Pons (tissue), 1 donor: ENCODE data around the gene UNKL.
"Not testable (repeated sequence)": the region's sequence is repeated elsewhere in the genome, so short reads cannot be mapped to it uniquely, and the experiment has no call there.

Source experiments
- DNase-seq: peaks from one replicate; pipeline ENCODE4 v3.0.0-alpha.2; 2016; ENCODE audit warnings: low spot score

Gene UNKL

GRCh38 chr16:1338855-1339675 lies 75.4 kb downstream of the UNKL start:
- DNase-seq: no peak

GRCh38 chr16:1338119-1338730 lies 76.3 kb downstream of the UNKL start:
- DNase-seq: no peak

GRCh38 chr16:1337486-1337885 lies 77.0 kb downstream of the UNKL start:
- DNase-seq: no peak

- no peak for DNase-seq
These were observed 77.9 kb downstream of the UNKL start for GRCh38 chr16:1336619-1337018.

GRCh38 chr16:1335996-1336395 lies 78.5 kb downstream of the UNKL start:
- DNase-seq: no peak

- DNase-seq: no peak
These were observed 79.1 kb downstream of the UNKL start for GRCh38 chr16:1335211-1335971.

DNA sequence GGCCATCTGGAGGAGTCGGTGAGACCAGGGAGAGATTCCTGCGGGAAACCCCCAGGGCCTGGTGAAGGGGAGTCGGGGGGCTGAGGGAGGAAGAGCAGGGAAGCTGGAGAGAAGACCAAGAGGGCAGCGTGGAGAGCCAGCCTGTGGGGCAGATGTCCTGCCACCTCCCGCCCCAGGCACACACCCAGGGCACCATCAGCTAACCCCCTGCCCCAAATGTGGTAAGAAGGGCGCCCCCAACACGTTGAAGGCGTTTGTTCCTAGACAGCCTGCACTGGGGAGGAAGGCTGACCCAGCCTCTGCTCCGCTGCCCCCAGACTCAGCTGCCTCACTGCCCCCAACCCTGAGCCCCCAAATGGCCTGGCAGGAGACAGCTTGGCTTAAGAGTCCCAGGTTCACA lies 79.8 kb downstream of the UNKL start:
- DNase-seq: no peak

DNA sequence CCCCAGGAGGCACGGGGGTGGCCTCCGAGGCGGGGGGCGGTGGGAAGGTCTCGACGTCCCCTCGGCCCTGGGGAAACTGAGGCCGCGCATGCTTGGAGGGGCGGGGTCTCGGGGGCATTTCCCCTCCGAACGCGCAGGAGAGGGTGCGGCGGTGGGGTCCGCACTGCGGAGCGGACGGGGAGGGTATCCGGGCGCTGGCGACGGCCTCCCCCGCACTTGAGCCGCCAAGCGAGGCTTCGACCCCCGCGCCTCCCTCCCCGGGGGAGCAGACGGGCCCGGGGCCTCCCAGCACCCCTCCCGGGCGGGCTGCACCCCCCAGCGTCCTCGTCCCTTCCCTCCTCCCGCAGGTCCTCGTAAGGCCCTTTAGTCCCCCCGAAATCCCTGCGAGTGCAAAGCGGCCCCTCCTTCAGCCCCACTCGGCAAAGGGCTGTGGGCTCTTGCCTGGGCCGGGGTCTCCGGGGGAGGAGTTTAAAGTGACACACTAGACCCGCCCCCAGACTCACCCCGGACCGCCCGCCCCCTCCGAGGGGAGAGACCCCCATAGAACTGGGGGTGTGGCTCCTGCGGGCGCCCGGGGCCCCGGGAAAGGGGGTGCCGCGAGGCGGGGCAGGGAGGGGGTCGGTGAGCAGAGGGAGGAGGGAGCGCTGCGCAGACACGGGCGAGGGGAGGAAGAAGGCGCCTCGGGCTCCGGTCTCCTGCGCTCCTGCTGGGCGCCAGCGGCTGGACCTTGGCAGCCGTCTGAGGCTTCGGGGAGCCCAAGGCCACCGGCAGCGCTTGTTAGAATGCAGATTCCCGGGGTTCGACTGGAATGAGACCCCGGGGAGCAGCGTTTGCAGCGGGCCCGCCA lies 80.4 kb downstream of the UNKL start:
- DNase-seq: no peak

- no peak for DNase-seq
These were observed 81.2 kb downstream of the UNKL start, which contains the start of gene BAIAP3 for GRCh38 chr16:1333149-1333812. BAIAP3 (plus strand) TSS chr16:1333645; CDS start chr16:1338550, 4,905 bp downstream.

GRCh38 chr16:1332618-1333148 lies 81.8 kb downstream of the UNKL start:
- no peak for DNase-seq

DNA sequence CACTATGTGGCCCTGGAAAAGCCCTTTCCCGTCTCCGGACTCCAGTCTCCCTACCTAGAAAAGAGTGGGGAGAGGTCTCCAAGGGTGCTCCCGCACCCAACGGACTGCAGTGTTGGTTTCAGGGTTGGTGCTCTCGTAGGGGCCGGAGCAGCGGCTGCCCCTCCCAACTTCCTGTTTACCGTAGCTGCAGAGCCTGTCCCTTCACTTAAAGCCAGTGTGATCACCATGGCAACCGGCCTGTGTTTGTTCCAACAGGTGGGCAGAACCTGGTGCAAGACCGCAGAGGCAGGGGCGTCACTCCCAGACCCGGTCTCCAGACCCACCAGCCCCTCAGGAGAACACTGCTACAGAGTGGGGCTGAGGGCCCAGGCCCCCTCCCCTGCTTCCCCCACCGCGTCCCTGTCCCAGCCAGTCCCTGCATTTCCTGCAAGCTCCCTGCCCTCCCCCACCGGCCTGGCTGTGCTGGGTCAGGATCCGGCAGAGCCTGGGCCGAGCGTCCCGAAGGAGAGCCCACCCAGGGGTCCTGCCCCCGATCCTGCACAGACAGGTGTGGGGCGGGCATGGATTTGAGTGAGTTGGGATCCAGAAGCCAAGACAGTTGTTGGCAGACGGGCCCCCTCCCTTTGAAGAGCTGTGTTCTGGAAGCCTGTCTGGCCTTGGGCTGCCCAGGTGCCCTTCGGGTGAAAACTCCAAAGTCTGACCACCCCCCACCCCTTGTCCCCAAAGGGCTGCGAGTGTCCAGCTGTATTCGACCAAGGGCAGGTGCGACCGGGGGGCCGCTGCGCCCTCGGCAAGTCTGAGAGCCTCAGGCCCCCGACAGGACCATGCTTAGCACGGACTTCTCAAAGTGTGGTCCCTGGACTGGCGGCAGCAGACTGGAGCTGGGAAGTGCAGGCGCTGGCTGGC lies 82.5 kb downstream of the UNKL start:
- DNase-seq: no peak

DNA sequence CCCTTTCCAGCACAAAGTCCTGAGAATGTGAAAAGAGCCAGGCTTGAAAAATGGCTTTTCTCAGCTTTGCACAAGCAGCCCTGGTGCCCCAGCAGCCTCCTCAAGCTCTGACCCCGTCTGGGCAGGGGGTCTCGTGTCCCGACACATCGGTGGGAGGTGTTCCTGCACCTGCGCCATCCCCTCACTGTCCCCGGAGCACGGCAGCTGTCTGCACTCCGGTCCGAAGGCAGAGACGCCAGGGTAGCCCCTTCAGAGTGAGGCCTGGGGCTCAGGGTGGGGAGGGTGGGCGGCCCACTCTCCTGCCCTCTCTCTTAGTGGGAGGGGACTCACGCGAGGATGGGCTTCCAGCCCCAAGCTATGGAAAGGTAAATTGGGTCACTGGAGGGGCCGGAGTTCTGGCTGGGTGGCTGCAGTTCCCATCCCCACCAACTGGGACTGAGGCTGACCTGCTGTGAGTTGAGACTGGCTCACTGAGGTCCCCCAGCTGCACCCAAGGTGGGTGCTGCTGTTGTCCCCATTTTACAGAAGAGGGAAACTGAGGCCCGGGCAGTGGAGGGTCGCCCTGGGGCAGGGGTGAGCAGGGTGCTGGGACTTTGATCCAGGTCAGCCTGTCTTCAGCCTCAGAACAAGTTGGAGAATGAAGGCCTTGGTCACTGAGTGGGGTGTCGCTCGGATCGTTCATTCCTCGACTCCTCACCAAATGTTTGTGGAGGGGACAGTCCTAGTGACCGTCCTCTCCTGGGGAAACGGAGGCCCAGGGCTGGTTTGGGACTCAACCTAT lies 83.4 kb downstream of the UNKL start:
- no peak for DNase-seq

GRCh38 chr16:1330260-1330914 lies 84.1 kb downstream of the UNKL start:
- DNase-seq: no peak

DNA sequence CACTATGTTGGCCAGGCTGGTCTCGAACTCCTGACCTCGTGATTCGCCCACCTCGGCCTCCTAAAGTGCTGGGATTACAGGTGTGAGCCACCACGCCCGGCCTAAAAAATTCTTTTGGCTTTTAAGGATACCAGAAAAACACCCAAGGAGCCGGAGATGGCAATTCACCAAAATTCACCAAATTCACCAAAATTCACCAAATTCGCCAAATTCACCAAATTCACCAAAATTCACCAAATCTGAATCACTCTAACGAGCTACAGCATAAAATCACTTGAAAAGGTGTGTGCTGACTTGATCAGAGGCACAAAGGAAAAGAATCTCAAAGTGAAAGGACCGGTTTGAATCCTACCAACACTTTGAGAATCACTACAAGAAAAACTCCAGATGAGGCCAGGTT lies 85.5 kb downstream of the UNKL start:
- DNase-seq: not testable (repeated sequence)

- DNase-seq: not testable (repeated sequence)
These were observed 86.4 kb downstream of the UNKL start for GRCh38 chr16:1328136-1328535.

- no peak for DNase-seq
These were observed 86.9 kb downstream of the UNKL start for GRCh38 chr16:1327619-1327947.

GRCh38 chr16:1326946-1327618 lies 87.4 kb downstream of the UNKL start:
- DNase-seq: no peak

DNA sequence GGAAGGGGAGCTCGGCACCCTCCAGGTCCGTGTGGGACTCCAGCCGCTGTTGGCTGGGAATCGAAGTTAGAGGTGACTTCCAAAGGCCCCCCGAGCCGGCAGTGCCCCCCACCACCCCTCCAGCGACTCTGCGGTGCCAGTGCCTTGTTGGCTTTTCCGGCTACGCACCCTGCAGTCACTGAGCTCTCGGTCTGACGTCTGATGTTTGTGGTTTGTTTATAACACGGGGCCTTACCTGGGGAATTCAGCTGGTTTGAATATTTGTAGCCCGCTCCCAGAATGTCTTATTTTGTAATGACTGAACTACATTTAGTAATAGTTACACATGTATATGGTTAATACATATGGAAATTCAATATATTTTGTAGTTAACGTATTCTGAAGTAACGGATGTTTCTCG lies 88.1 kb downstream of the UNKL start:
- no peak for DNase-seq
